Activated CD4-positive, alpha-beta T cell treated with anti-CD3 and anti-CD28 coated beads, Interleukin-2, amount 10 ng/mL, durations not matched to agents 7 days and 5 days (primary cell): ENCODE measurements around the gene ANKS1A. TPM values are rescaled to one million over a fixed set of nuclear protein-coding genes. Genes with fewer than 3 reads are reported as not detected.

Experiments used
- CTCF ChIA-PET: fragments of 350-600 bp; sonication (Branson Sonifier 250); formaldehyde crosslinking; loops from one replicate; lab custom pipeline; 2021; ENCODE audit warnings: antibody characterized with exemption; lab: Charles Lee
- POLR2A ChIA-PET: fragments of 350-600 bp; sonication (Branson Sonifier 250); formaldehyde crosslinking; loops from one replicate; lab custom pipeline; 2021; ENCODE audit warnings: antibody characterized with exemption; lab: Charles Lee
- DNase-seq: peaks from one replicate; pipeline ENCODE4 v3.0.0-alpha.2; 2020
- H3K27ac Mint-ChIP-seq: one replicate; pipeline ENCODE4 v1.8.0; 2021; ENCODE audit warnings: mild to moderate bottlenecking, moderate library complexity, mixed read lengths
- H3K27me3 Mint-ChIP-seq: one replicate; pipeline ENCODE4 v1.8.0; 2021; ENCODE audit warnings: mixed read lengths
- H3K36me3 Mint-ChIP-seq: one replicate; pipeline ENCODE4 v1.8.0; 2021; ENCODE audit warnings: low read depth, mixed read lengths
- H3K4me1 Mint-ChIP-seq: one replicate; pipeline ENCODE4 v1.8.0; 2021; ENCODE audit warnings: mixed read lengths
- H3K4me3 Mint-ChIP-seq: one replicate; pipeline ENCODE4 v1.8.0; 2021; ENCODE audit warnings: mild to moderate bottlenecking, moderate library complexity, mixed read lengths
- H3K9me3 Mint-ChIP-seq: one replicate; pipeline ENCODE4 v1.8.0; 2021; ENCODE audit warnings: mixed read lengths
- total RNA-seq, 2 experiments: library from RNA; stranded (reverse); gene quantifications; one replicate each; pipeline ENCODE4 v1.2.3, GENCODE V29; 2021

ANKS1A gene
- total RNA-seq, 2 experiments from 2014 or later, result 8.4 to 8.8 TPM

DNA sequence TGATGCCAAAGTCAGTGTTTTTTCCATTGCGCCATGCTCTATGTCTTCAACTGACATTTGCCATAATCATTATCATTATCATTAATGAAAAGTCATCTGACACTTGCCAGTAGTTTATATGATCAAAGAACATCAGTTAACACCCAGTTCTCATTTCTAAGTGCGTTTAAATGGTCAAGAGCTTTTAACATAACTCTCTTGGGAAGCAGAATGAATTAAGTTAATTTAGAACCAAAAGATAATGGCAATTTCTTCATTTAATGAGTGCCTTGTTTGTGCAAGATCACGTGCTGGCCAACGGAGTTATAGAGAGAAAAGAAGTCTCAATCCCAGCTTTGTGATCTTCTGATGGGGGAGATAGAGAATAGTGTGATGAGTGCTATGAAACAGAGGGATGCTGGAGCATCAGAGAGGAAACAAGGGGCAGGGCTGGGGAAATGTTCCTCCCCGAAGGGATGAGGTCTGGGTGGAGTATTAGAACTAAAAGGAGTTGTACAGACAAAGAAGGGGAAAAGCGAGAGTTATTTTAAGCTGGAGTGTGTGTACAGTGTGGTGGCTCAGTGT, 20.3 kb downstream of the ANKS1A start:
- no peak overlapping the region for H3K27ac Mint-ChIP-seq
- H3K27me3 Mint-ChIP-seq, result peaks cover 51% of the 10 kb centered on the region
- no peaks in the 10 kb centered on the region for H3K9me3 Mint-ChIP-seq
- H3K4me3 Mint-ChIP-seq, result no peak overlapping the region
- peaks cover 45% of the 10 kb centered on the region for H3K4me1 Mint-ChIP-seq
- no peak for DNase-seq
- POLR2A ChIA-PET, result no interaction called here
- CTCF ChIA-PET, result interaction anchor here (0.7 kb wide), 1 partner anchor 153 kb away, joined by 5 read pairs; no protein-coding TSS in a partner anchor
- H3K36me3 Mint-ChIP-seq, result peaks cover 6% of the 10 kb centered on the region

DNA sequence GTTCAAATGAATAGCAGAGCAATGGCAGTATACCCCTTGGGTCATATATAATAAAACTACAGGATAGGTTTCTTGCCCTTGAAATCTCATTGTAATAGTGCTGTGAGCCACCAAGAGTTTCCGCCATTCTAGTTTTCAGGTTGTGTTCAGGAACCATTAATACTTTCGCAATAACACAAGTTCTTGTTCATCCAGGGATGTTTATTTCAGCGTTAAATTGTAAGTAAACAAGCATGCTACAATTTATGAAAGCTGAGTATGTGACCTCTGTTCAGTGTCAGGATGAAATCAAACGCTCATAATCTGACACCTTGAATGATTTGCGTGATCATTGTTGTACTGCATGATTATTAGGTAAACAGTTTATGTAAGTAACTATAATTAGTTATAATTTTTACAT, 22.8 kb downstream of the ANKS1A start:
- no peak overlapping the region for H3K4me3 Mint-ChIP-seq
- no peak for DNase-seq
- no peaks in the 10 kb centered on the region for H3K36me3 Mint-ChIP-seq
- peaks cover 52% of the 10 kb centered on the region for H3K27me3 Mint-ChIP-seq
- CTCF ChIA-PET, result interaction anchor here (1.7 kb wide), 1 partner anchor 8 kb away, joined by 3 read pairs; no protein-coding TSS in a partner anchor
- POLR2A ChIA-PET, result no interaction called here
- H3K4me1 Mint-ChIP-seq, result peaks cover 30% of the 10 kb centered on the region
- no peak overlapping the region for H3K27ac Mint-ChIP-seq
- H3K9me3 Mint-ChIP-seq, result no peaks in the 10 kb centered on the region

DNA sequence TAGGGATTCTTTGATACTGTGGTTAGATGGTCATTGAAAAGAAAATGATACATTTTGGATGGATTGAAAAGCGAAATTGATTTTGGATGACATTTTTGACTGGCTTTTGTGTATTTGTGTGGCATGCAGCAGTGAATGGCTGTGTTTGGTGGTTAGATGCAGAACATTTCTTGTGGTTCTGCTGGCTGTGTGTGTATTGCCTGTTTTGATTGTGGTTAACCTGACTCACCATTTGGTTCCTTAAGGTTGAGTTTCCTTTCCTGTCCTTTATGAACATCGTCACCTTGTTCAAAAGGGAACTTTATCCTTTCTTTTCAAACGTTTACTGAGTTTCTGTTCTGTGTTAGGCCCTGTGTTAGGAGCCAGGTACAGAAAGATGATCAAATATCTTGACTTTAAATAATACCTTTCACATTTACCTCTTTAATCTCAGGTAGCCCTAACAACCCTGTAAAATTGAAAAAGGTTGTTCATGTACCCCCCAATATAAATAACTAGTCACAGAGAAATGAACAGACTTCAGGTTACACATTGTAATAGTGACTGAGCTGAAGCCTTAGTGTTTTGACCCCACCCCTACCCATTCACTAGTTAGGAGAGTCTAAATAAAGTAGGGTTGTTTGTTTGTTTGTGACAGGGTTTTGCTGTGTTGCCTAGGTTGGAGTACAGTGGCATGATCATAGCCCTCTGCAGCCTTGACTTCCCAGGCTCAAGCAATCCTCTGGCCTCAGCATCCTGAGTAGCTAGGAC, 23.8 kb downstream of the ANKS1A start:
- peaks cover 48% of the 10 kb centered on the region for H3K27me3 Mint-ChIP-seq
- no peaks in the 10 kb centered on the region for H3K9me3 Mint-ChIP-seq
- peaks cover 28% of the 10 kb centered on the region for H3K4me1 Mint-ChIP-seq
- CTCF ChIA-PET, result interaction anchor here (1.0 to 1.7 kb wide), 3 partner anchors 14 to 148 kb away, joined by 3 to 5 read pairs (median 3); partner anchors contain the start of genes ANKS1A and TAF11
- peak; percentile 66 for DNase-seq
- H3K4me3 Mint-ChIP-seq, result peak overlapping the region; percentile 37
- peak overlapping the region; percentile 20 for H3K27ac Mint-ChIP-seq
- POLR2A ChIA-PET, result no interaction called here
- H3K36me3 Mint-ChIP-seq, result peaks cover 1% of the 10 kb centered on the region

GRCh38 chr6:34914358-34914757, 25.3 kb downstream of the ANKS1A start:
- POLR2A ChIA-PET, result no interaction called here
- Mint-ChIP-seq H3K9me3 (no peaks in the 10 kb centered on the region), H3K27ac (no peak overlapping the region), H3K4me1 (peaks cover 23% of the 10 kb centered on the region), H3K4me3 (no peak overlapping the region), H3K36me3 (peaks cover 3% of the 10 kb centered on the region), H3K27me3 (peaks cover 35% of the 10 kb centered on the region)
- no peak for DNase-seq
- CTCF ChIA-PET, result interaction anchor here (0.6 to 1.7 kb wide), 3 partner anchors 16 to 1051 kb away, joined by 3 to 5 read pairs (median 3); partner anchors contain the start of genes ANKS1A and TAF11

DNA sequence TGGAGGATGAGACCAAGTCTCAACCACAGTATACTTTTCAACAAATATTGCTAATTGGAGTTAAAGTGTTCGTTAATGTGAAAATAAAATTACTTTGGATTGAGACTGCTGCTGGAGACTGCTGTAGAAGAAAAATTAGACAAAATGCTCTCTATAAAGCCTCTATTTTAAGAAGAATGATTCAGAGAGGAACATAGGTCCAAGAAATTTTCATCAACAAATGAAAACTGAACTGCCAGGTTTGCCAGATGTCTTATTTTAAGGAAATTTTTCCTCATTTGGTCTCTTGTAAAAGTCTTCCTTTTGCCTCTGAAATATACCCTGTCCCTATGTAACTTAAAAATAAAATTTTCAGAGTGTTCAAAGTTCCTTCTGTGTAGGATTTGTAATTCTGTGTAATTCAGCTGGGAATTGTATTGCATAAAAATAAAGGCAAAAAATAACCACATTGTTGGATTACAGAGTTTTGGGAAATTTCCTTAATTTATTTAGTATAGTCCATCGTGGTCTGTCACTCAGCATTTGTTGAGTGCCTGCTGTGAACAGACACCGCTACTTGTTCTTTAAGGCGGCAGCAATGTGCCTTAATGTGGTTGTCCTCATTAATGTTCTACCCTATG, 27.4 kb downstream of the ANKS1A start:
- POLR2A ChIA-PET, result no interaction called here
- H3K9me3 Mint-ChIP-seq, result no peaks in the 10 kb centered on the region

DNA sequence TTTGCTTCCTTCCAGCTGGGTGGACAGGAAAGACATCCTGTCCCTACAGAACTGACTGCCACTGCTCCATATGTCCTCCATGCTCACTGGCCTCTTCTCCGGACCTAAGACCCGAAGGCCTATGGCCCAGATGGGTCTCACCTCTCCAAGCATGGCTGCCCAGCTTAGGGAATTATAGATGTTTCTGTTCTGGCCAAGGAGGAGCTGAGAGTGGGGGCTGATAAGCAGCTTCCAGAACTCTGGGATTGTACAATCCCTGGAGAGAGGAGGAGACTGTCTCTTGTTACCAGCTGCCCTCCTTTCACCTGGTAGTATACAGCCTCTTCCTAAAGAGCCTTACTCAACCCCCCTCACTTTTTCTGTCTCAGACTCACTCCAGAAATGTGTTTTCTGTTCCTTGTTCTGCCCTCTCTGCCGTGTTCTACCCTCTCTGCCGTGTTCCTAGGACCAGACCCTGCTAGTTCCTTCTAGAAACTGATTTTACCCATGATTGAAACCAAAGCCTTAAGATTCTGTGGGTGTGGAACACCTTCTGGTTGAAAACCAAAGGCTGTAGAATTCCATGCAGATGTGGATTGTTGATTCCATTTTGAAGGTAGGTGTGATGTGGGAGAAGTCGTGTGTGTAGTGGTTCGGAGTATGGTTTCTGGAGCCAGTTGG, 28.7 kb downstream of the ANKS1A start:
- Mint-ChIP-seq H3K9me3 (no peaks in the 10 kb centered on the region), H3K27me3 (peaks cover 17% of the 10 kb centered on the region), H3K4me1 (peaks cover 9% of the 10 kb centered on the region), H3K36me3 (peaks cover 3% of the 10 kb centered on the region), H3K4me3 (no peak overlapping the region), H3K27ac (no peak overlapping the region)
- ChIA-PET POLR2A (interaction anchor here (0.6 kb wide), 1 partner anchor 10 kb away, joined by 3 read pairs; no protein-coding TSS in a partner anchor), CTCF (interaction anchor here (0.6 kb wide), 1 partner anchor 58 kb away, joined by 3 read pairs; no protein-coding TSS in a partner anchor)
- no peak for DNase-seq

More for the DNA sequence above, 27.4 kb downstream of the ANKS1A start:
- Mint-ChIP-seq H3K27ac (no peak overlapping the region), H3K4me3 (no peak overlapping the region), H3K36me3 (peaks cover 3% of the 10 kb centered on the region), H3K27me3 (peaks cover 22% of the 10 kb centered on the region), H3K4me1 (peaks cover 20% of the 10 kb centered on the region)
- no peak for DNase-seq
- CTCF ChIA-PET, result no interaction called here

DNA sequence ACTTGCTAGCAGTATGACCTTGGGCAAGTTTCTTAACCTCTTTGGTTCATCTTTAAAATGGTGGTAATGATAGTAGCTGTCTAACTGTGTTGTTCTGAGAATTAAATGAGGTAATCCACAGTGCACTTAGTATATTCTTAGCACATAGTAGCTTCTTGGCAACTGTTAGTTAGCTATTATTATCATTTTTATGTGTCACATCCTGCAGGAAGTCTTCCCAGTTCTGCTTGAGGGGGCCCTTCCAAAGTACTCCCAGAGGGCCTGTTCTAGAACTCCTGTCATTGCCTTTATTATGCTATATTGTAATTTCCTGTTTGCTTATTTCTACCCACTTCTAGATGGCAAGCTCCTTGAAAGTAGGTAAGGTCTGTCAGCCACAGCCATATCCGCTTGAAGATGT, 30.6 kb downstream of the ANKS1A start:
- CTCF ChIA-PET, result interaction anchor here (0.6 to 1.4 kb wide), 4 partner anchors 8 to 177 kb away, joined by 3 to 4 read pairs (median 3); no protein-coding TSS in a partner anchor
- H3K4me1 Mint-ChIP-seq, result no peaks in the 10 kb centered on the region
- peaks cover 3% of the 10 kb centered on the region for H3K36me3 Mint-ChIP-seq
- no peak overlapping the region for H3K27ac Mint-ChIP-seq
- POLR2A ChIA-PET, result no interaction called here
- peaks cover 13% of the 10 kb centered on the region for H3K27me3 Mint-ChIP-seq
- H3K9me3 Mint-ChIP-seq, result no peaks in the 10 kb centered on the region
- DNase-seq, result no peak
- no peak overlapping the region for H3K4me3 Mint-ChIP-seq

DNA sequence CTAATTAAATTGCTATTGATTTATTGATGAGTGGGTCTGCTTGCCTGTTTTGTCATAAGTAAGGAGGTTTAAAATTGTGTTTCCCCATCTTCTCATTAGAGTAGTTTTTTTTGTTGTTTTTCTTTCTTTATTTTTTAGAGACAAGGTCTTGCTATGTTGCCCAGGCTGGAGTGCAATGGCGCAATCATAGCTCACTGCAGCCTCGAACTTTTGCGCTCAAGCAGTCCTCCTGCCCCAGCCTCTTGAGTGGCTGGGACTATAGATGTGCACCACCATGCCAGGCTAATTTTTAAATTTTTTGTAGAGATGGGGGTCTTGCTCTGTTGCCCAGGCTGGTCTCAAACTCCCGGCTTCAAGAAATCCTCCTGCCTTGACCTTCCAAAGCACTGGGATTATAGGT, 31.0 kb downstream of the ANKS1A start:
- no peak for DNase-seq
- H3K9me3 Mint-ChIP-seq, result no peaks in the 10 kb centered on the region
- H3K27ac Mint-ChIP-seq, result no peak overlapping the region
- POLR2A ChIA-PET, result no interaction called here
- no peaks in the 10 kb centered on the region for H3K4me1 Mint-ChIP-seq
- CTCF ChIA-PET, result interaction anchor here (0.6 to 1.4 kb wide), 2 partner anchors 9 to 79 kb away, joined by 3 read pairs; no protein-coding TSS in a partner anchor
- peaks cover 3% of the 10 kb centered on the region for H3K36me3 Mint-ChIP-seq
- no peak overlapping the region for H3K4me3 Mint-ChIP-seq
- H3K27me3 Mint-ChIP-seq, result peaks cover 10% of the 10 kb centered on the region

- no peak for DNase-seq
- Mint-ChIP-seq H3K4me1 (no peaks in the 10 kb centered on the region), H3K27ac (no peak overlapping the region), H3K9me3 (no peaks in the 10 kb centered on the region), H3K4me3 (no peak overlapping the region), H3K36me3 (peaks cover 3% of the 10 kb centered on the region), H3K27me3 (peaks cover 13% of the 10 kb centered on the region)
- CTCF ChIA-PET, result interaction anchor here (0.7 kb wide), 1 partner anchor 10 kb away, joined by 3 read pairs; no protein-coding TSS in a partner anchor
- POLR2A ChIA-PET, result no interaction called here
These were observed 33.2 kb downstream of the ANKS1A start for GRCh38 chr6:34922177-34922663.

GRCh38 chr6:34924831-34925625, 36.0 kb downstream of the ANKS1A start:
- H3K36me3 Mint-ChIP-seq, result no peaks in the 10 kb centered on the region
- POLR2A ChIA-PET, result no interaction called here
- no peak overlapping the region for H3K4me3 Mint-ChIP-seq
- H3K27me3 Mint-ChIP-seq, result peaks cover 11% of the 10 kb centered on the region
- DNase-seq, result no peak
- H3K27ac Mint-ChIP-seq, result no peak overlapping the region
- H3K4me1 Mint-ChIP-seq, result no peaks in the 10 kb centered on the region
- no peaks in the 10 kb centered on the region for H3K9me3 Mint-ChIP-seq
- CTCF ChIA-PET, result interaction anchor here (0.8 to 1.4 kb wide), 3 partner anchors 10 to 17 kb away, joined by 3 to 4 read pairs (median 3); no protein-coding TSS in a partner anchor

GRCh38 chr6:34926655-34927054, 37.6 kb downstream of the ANKS1A start:
- CTCF ChIA-PET, result interaction anchor here (1.4 kb wide), 1 partner anchor 19 kb away, joined by 3 read pairs; no protein-coding TSS in a partner anchor
- Mint-ChIP-seq H3K27ac (no peak overlapping the region), H3K4me3 (no peak overlapping the region), H3K36me3 (no peaks in the 10 kb centered on the region), H3K9me3 (no peaks in the 10 kb centered on the region), H3K4me1 (no peaks in the 10 kb centered on the region), H3K27me3 (peaks cover 9% of the 10 kb centered on the region)
- DNase-seq, result no peak
- POLR2A ChIA-PET, result interaction anchor here (0.5 kb wide), 1 partner anchor 38 kb away, joined by 4 read pairs; no protein-coding TSS in a partner anchor
